Measurements from ENCODE around the gene KLF15. TPM values are rescaled to one million over a fixed set of nuclear protein-coding genes. Genes with fewer than 3 reads are reported as not detected.

Gene KLF15
- total and polyA plus RNA-seq, 2 of the 8 experiments (the other 6 are each of a cell fraction or from before 2014, with no cell fraction given) = 15.7 to 19.5 TPM

- TF ChIP-seq SIX5 (IDR thresholded peaks at IDR 0.05; ENCODE audit: low read depth, low read length) = no peak
- TF ChIP-seq SAP30 (IDR thresholded peaks at IDR 0.05; ENCODE audit: insufficient read depth, insufficient replicate concordance, low read length) = no peak
- TF ChIP-seq POU5F1 (IDR thresholded peaks at IDR 0.05; ENCODE audit: low read depth, low read length) = no peak
- no peak for TF ChIP-seq TAF1 (IDR thresholded peaks at IDR 0.05; ENCODE audit: low read depth, low read length)
- TF ChIP-seq POLR2AphosphoS5 (IDR thresholded peaks at IDR 0.05; ENCODE audit: low read depth, low read length) = no peak
- TF ChIP-seq CREB1 (IDR thresholded peaks at IDR 0.05) = no peak
- no peak for TF ChIP-seq SIN3A (conservative IDR thresholded peaks at IDR 0.05 in 1 of 2, IDR thresholded peaks at IDR 0.05 in 1 of 2; ENCODE audit: low read depth in 1 of 2, low read length in 2 of 2)
- no peak for TF ChIP-seq RNF2 (IDR thresholded peaks at IDR 0.05; ENCODE audit: borderline replicate concordance, low read depth, low read length, missing control alignments, poor library complexity, severe bottlenecking)
- TF ChIP-seq TBP (IDR thresholded peaks at IDR 0.05; ENCODE audit: low read depth, low read length) = no peak
These were observed 43.5 kb downstream of the KLF15 start (continued) for GRCh38 chr3:126313580-126314304.

Measured in H1 (cell line).